CD4-positive, alpha-beta T cell (primary cell): Measurements from ENCODE around the gene TAF11L12. TPM values are rescaled to one million over a fixed set of nuclear protein-coding genes. Genes with fewer than 3 reads are reported as not detected.
"Not testable (repeated sequence)": the region's sequence is repeated elsewhere in the genome, so short reads cannot be mapped to it uniquely, and the experiment has no call there.

Source experiments
- ATAC-seq: fragments of 200-7000 bp; cut with Tn5 transposase; one replicate; pipeline ENCODE4 v1.10.0; 2022; ENCODE audit warnings: mild to moderate bottlenecking; ENCODE audit not compliant: poor library complexity
- CTCF ChIA-PET: fragments of 350-600 bp; sonication (Branson Sonifier 250); formaldehyde crosslinking; loops from one replicate; lab custom pipeline; 2021; ENCODE audit warnings: antibody characterized with exemption, inconsistent platforms; lab: Charles Lee
- POLR2A ChIA-PET: fragments of 350-600 bp; sonication (Branson Sonifier 250); formaldehyde crosslinking; loops from one replicate; lab custom pipeline; 2021; ENCODE audit warnings: antibody characterized with exemption, inconsistent platforms; lab: Charles Lee
- DNase-seq, 14 experiments: peaks; one replicate each; pipeline ENCODE4 v3.0.0-alpha.2; 2013 to 2020; ENCODE audit warnings: mixed read lengths in 2 of 14
- H3K27ac ChIP-seq, 2 donors: one replicate each; pipeline versions ENCODE4 v1.5.1 to v1.7.0; 2013; ENCODE audit warnings: low read length in 2 of 2, low read depth in 1 of 2, mild to moderate bottlenecking in 1 of 2
- H3K27me3 ChIP-seq, 2 experiments: 1 replicate in 1 of 2; 2 replicates in 1 of 2; pipeline versions ENCODE4 v1.6.1 to v1.7.0; 2013; ENCODE audit warnings: low read length in 2 of 2, control low read depth in 1 of 2, mild to moderate bottlenecking in 1 of 2, moderate library complexity in 1 of 2; ENCODE audit not compliant: insufficient read depth in 2 of 2, control insufficient read depth in 1 of 2
- H3K36me3 ChIP-seq: one replicate; pipeline ENCODE4 v1.6.1; 2013; ENCODE audit warnings: low read length, control low read depth; ENCODE audit not compliant: insufficient read depth
- H3K4me1 ChIP-seq: one replicate; pipeline ENCODE4 v1.6.1; 2013; ENCODE audit warnings: low read length, control low read depth; ENCODE audit not compliant: insufficient read depth
- H3K4me3 ChIP-seq: one replicate; pipeline ENCODE4 v1.5.1; 2013; ENCODE audit warnings: mild to moderate bottlenecking, low read length, moderate library complexity
- H3K9me3 ChIP-seq, 2 experiments: 1 replicate in 1 of 2; 2 replicates in 1 of 2; pipeline versions ENCODE4 v1.6.1 to v1.7.0; 2013; ENCODE audit warnings: low read length in 2 of 2, mild to moderate bottlenecking in 2 of 2, control low read depth in 1 of 2, moderate library complexity in 1 of 2; ENCODE audit not compliant: control insufficient read depth in 1 of 2, insufficient read depth in 1 of 2
- H3K27ac Mint-ChIP-seq: one replicate; pipeline ENCODE4 v1.8.0; 2020; ENCODE audit warnings: mixed read lengths
- H3K27me3 Mint-ChIP-seq: one replicate; pipeline ENCODE4 v1.8.0; 2021; ENCODE audit warnings: mixed read lengths
- H3K36me3 Mint-ChIP-seq: one replicate; pipeline ENCODE4 v1.8.0; 2021; ENCODE audit warnings: low read depth, mixed read lengths
- H3K4me1 Mint-ChIP-seq: one replicate; pipeline ENCODE4 v1.8.0; 2021; ENCODE audit warnings: low read depth, mixed read lengths
- H3K4me3 Mint-ChIP-seq: one replicate; pipeline ENCODE4 v1.8.0; 2020; ENCODE audit warnings: mild to moderate bottlenecking, mixed read lengths
- H3K9me3 Mint-ChIP-seq: one replicate; pipeline ENCODE4 v1.8.0; 2020; ENCODE audit warnings: mixed read lengths
- CTCF ChIP-seq: fragments of 200-600 bp; IDR thresholded peaks from one replicate; pipeline ENCODE4 v1.8.0; 2022; ENCODE audit warnings: antibody characterized with exemption, mild to moderate bottlenecking
- intact Hi-C, 2 experiments: fragments of 100-400 bp; cut with DNase I in 1 of 2; cut with micrococcal nuclease in 1 of 2; formaldehyde crosslinking; loops; one replicate each; pipeline versions ENCODE4 v1.15.1 to v1.9.0; 2023 to 2025; cut with DNase I, micrococcal nuclease
- total RNA-seq, 174 experiments: library from RNA in 2 of 174; stranded (reverse) in 2 of 174; gene quantifications; one replicate each; pipeline ENCODE4 v1.2.3 and lab custom pipeline; 2021 to 2026

The TAF11L12 gene
- total RNA-seq, 2 experiments from 2014 or later, result not detected

- no peak for TF ChIP-seq CTCF
- ATAC-seq (no peak), DNase-seq (no peak)
- Mint-ChIP-seq H3K27ac (no peak overlapping the region), H3K27me3 (no peaks in the 10 kb centered on the region), H3K9me3 (no peaks in the 10 kb centered on the region), H3K4me1 (no peaks in the 10 kb centered on the region), H3K4me3 (no peak overlapping the region), H3K36me3 (no peaks in the 10 kb centered on the region)
- Histone ChIP-seq H3K36me3 (no peaks in the 10 kb centered on the region), H3K27me3 (no peaks in the 10 kb centered on the region), H3K9me3 (peaks cover 0 to 15% of the 10 kb centered on the region in 2 experiments), H3K4me1 (no peaks in the 10 kb centered on the region), H3K4me3 (no peak overlapping the region), H3K27ac (no peak overlapping the region)
- ChIA-PET POLR2A (no interaction called here), CTCF (no interaction called here)
- intact Hi-C loops, result no loop called here
These were observed 5.2 kb upstream of the TAF11L12 start for GRCh38 chr5:17604951-17605350.

GRCh38 chr5:17607461-17607860, 2.7 kb upstream of the TAF11L12 start:
- CTCF ChIA-PET, H3K27me3 ChIP-seq, H3K4me3 ChIP-seq, intact Hi-C loops, H3K9me3 Mint-ChIP-seq, H3K27ac ChIP-seq, H3K4me1 ChIP-seq, H3K36me3 ChIP-seq, POLR2A ChIA-PET, ATAC-seq, H3K4me3 Mint-ChIP-seq, H3K4me1 Mint-ChIP-seq, DNase-seq, H3K36me3 Mint-ChIP-seq, H3K27ac Mint-ChIP-seq, H3K27me3 Mint-ChIP-seq: not testable (repeated sequence)
- peaks cover 0 to 24% of the 10 kb centered on the region in 2 experiments for H3K9me3 ChIP-seq

- Histone ChIP-seq H3K9me3 (peaks cover 0 to 19% of the 10 kb centered on the region in 2 experiments), H3K4me1 (no peaks in the 10 kb centered on the region), H3K27me3 (no peaks in the 10 kb centered on the region), H3K36me3 (no peaks in the 10 kb centered on the region), H3K4me3 (no peak overlapping the region), H3K27ac (no peak overlapping the region)
- Mint-ChIP-seq H3K9me3 (no peaks in the 10 kb centered on the region), H3K4me1 (no peaks in the 10 kb centered on the region), H3K27ac (no peak overlapping the region), H3K27me3 (no peaks in the 10 kb centered on the region), H3K4me3 (no peak overlapping the region), H3K36me3 (no peaks in the 10 kb centered on the region)
- ATAC-seq (no peak), DNase-seq (no peak)
- ChIA-PET CTCF (no interaction called here), POLR2A (no interaction called here)
- intact Hi-C loops, result no loop called here
- TF ChIP-seq CTCF, result no peak
These were observed 4.8 kb downstream of the TAF11L12 start for GRCh38 chr5:17614872-17615605.

GRCh38 chr5:17619354-17619753, 9.2 kb downstream of the TAF11L12 start:
- no peak for TF ChIP-seq CTCF
- intact Hi-C loops, result no loop called here
- no peak overlapping the region for H3K27ac ChIP-seq
- no peaks in the 10 kb centered on the region for H3K36me3 Mint-ChIP-seq
- no peak overlapping the region for H3K4me3 ChIP-seq
- no peak overlapping the region for H3K4me3 Mint-ChIP-seq
- H3K9me3 Mint-ChIP-seq, result no peaks in the 10 kb centered on the region
- DNase-seq (no peak), ATAC-seq (no peak)
- no peaks in the 10 kb centered on the region for H3K4me1 Mint-ChIP-seq
- H3K27me3 Mint-ChIP-seq, result no peaks in the 10 kb centered on the region
- no peaks in the 10 kb centered on the region for H3K27me3 ChIP-seq
- no peak overlapping the region for H3K27ac Mint-ChIP-seq
- no peaks in the 10 kb centered on the region for H3K36me3 ChIP-seq
- POLR2A ChIA-PET, result no interaction called here
- H3K9me3 ChIP-seq, result peaks cover 0 to 20% of the 10 kb centered on the region in 2 experiments
- H3K4me1 ChIP-seq, result no peaks in the 10 kb centered on the region
- CTCF ChIA-PET, result no interaction called here
